Fibroblast of pulmonary artery (primary cell): ENCODE data around the gene DAGLA.

ENCODE experiments used
- DNase-seq: peaks from one replicate; pipeline ENCODE4 v3.0.0-alpha.2; 2010; ENCODE audit warnings: low read depth
- H3K4me3 ChIP-seq: replicated peaks from 2 replicates; pipeline ENCODE4 v1.5.1; 2011; ENCODE audit warnings: low read depth, mild to moderate bottlenecking, control low read depth, low read length, moderate library complexity
- CTCF ChIP-seq: IDR thresholded peaks from 2 replicates; pipeline ENCODE4 v1.5.1; 2011; ENCODE audit warnings: mild to moderate bottlenecking, control low read depth, low read length, inconsistent platforms; ENCODE audit errors: missing control alignments

Gene DAGLA

GRCh38 chr11:61756452-61757212 is 76.4 kb downstream of the DAGLA start:
- no peak for TF ChIP-seq CTCF
- peak; percentile 53 for DNase-seq
- H3K4me3 ChIP-seq = no peak overlapping the region

- no peak for TF ChIP-seq CTCF
- H3K4me3 ChIP-seq = no peak overlapping the region
- no peak for DNase-seq
Measured at GRCh38 chr11:61757213-61757862, 77.1 kb downstream of the DAGLA start.

GRCh38 chr11:61760946-61761345 is 80.8 kb downstream of the DAGLA start:
- H3K4me3 ChIP-seq = no peak overlapping the region
- no peak for DNase-seq
- TF ChIP-seq CTCF = no peak

GRCh38 chr11:61761440-61762222 is 81.4 kb downstream of the DAGLA start:
- H3K4me3 ChIP-seq = no peak overlapping the region
- DNase-seq = no peak
- no peak for TF ChIP-seq CTCF

GRCh38 chr11:61762223-61762615 is 82.0 kb downstream of the DAGLA start:
- no peak for DNase-seq
- TF ChIP-seq CTCF = no peak
- H3K4me3 ChIP-seq = no peak overlapping the region

- no peak overlapping the region for H3K4me3 ChIP-seq
- no peak for DNase-seq
- no peak for TF ChIP-seq CTCF
Measured at GRCh38 chr11:61762798-61763197, 82.6 kb downstream of the DAGLA start.
